Testis (tissue), 2 donors: ENCODE measurements around the gene DOCK11.

Source experiments
- POLR2A ChIP-seq: fragments of 450-650 bp; IDR thresholded peaks from one replicate; pipeline ENCODE4 v1.6.1; 2017; ENCODE audit warnings: antibody characterized with exemption, mild to moderate bottlenecking, moderate library complexity
- TF ChIP-seq, protein P1 (sequence below), 3 experiments: fragments of 450-650 bp in 2 of 3; fragments of 200-600 bp in 1 of 3; sonication (generic) in 1 of 3; IDR thresholded peaks; one replicate each; pipeline ENCODE4 v1.5.1; 2016 to 2019; ENCODE audit warnings: antibody characterized with exemption in 3 of 3, mild to moderate bottlenecking in 2 of 3, moderate library complexity in 1 of 3

DNA sequence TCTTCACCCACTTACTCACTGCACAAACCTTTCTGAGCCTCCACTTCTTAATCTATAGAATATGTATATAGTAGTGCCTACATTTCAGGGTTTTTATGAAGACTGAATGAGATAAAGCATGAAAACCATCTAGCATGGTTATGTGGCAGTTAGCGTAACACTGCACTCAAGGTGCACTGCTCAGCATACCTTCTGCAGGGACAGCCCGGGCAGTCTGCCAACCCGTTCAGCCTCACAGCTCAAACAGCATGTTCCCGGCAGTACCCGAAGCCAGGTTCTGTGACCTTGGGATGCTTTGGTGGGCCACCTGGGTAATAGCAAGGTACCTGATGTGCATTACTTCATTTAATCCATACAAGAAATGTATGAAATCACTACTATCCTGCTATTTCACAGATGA is 81.4 kb downstream of the DOCK11 start:
- TF ChIP-seq, protein P1, sequence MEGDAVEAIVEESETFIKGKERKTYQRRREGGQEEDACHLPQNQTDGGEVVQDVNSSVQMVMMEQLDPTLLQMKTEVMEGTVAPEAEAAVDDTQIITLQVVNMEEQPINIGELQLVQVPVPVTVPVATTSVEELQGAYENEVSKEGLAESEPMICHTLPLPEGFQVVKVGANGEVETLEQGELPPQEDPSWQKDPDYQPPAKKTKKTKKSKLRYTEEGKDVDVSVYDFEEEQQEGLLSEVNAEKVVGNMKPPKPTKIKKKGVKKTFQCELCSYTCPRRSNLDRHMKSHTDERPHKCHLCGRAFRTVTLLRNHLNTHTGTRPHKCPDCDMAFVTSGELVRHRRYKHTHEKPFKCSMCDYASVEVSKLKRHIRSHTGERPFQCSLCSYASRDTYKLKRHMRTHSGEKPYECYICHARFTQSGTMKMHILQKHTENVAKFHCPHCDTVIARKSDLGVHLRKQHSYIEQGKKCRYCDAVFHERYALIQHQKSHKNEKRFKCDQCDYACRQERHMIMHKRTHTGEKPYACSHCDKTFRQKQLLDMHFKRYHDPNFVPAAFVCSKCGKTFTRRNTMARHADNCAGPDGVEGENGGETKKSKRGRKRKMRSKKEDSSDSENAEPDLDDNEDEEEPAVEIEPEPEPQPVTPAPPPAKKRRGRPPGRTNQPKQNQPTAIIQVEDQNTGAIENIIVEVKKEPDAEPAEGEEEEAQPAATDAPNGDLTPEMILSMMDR (IDR thresholded peaks at IDR 0.05), result no peak
- TF ChIP-seq POLR2A, result no peak
